HG03175 (cell line): ENCODE data around the gene ADGRE2.
"Not testable (repeated sequence)": the region's sequence is repeated elsewhere in the genome, so short reads cannot be mapped to it uniquely, and the experiment has no call there.

Source experiments
- ATAC-seq: cut with Tn5 transposase; IDR thresholded peaks from one replicate; pipeline ENCODE4 v1.9.1; 2021; ENCODE audit warnings: mild to moderate bottlenecking, moderate library complexity; ENCODE audit not compliant: unreplicated experiment

ADGRE2 gene

DNA sequence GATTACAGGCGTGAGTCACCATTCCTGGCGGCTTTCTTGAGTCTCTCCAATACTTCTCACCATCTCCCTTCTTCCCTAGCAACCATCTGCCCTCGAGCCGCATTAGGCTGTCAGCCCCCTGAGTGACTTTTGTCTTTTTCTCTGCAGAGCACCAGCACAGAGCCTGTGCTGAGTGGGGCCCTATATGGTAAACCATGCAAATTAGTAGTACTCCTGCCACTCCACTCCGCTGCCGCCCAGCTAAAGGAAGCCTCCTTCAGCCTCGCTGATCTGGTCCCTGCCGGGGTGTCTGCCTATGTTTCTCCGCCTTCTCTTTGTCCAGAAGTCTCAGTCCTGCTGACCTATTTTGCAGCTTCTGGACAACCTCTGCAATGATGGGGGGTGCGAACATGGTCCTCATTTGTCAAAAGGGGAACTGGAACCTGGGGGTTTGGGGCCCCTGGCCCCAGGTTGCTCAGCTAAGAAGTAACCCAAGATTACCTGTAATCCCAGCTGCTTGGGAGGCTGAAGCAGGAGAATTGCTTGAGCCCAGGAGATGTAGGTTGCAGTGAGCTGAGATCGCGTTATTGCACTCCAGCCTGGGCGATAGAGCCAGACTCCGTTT lies 2.4 kb upstream of the ADGRE2 start:
- not testable (repeated sequence) for ATAC-seq

DNA sequence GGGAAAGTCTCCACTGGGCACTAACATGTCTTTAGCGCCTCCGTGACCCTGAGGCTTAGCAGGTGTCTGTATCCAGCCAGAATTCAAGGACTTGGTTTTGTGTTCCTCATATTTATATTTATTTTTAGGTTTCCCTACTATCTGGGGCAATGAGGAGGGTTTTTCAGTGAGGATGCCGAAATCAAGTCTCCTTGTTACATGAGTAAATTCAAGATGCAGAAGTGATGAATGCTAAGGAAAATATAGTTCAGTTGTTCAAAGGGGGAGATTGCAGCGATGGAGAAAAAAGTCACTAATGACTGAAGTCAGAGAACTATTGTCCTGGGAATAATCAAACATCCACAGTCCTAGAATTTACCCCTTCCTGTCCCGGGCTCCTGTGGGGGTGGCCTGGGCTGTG lies 791 bp upstream of the ADGRE2 start:
- no peak for ATAC-seq

DNA sequence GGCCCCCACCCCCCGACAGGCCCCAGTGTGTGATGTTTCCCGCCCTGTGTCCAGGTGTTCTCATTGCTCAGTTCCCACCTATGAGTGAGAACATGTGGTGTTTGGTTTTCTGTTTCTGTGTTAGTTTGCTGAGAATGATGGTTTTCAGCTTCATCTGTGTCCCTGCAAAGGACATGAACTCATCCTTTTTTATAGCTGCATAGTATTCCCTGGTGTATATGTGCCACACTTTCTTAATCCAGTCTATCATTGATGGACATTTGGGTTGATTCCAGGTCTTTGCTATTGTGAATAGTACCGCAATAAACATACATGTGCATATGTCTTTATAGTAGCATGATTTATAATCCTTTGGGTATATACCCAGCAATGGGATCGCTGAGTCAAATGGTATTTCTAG lies 715 bp downstream of the ADGRE2 start:
- ATAC-seq: not testable (repeated sequence)

DNA sequence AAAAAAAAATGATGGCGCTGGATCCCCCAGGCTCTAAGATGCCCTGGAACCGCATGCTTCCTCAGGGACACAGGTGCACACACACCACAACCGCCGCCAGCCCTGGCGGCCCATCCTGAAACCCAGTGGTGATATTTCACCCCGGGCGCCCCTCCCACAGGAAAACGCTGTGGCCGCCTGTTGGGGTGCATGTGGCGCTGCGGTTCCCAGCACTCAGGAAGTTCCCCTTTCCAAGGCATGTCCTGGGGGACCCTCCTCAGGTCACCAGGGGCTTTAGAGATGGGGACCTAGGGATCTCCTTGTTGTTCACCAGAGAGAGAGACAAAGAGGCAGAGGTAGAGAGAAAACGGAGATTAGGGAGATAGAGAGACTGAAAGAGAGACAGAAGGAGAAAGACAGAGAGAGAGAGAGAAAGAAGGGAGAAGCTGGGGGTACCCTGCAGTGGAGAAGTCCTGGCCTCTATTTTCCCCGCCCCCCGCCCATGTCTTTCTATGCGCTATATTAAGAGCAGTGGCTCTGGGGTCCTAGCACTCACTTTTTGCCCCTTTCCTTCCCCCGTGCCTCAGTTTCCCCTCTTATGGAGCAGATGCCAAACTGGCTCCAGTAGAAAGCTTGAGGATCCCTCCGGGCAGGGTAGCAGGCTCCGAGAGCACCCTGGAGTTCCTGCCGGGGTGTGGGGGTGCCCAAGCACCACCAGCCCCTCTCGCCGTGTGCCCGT lies 2.3 kb downstream of the ADGRE2 start:
- ATAC-seq: no peak

DNA sequence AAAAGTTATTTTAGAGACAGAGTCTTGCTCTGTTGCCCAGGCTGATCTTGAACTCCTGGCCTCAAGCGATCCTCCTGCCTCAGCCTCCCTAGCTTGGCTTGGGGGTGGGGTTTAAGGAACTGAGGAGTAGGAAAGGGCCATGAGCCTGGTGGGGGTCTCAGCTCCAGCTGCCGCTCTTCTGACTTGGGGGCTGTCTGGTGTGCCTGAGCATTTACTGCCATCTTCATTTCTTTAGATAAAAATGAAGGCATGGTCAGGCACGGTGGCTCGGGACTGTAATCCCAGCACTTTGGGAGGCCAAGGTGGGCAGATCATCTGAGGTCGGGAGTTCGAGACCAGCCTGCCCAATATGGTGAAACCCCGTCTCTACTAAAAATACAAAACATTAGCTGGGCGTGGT lies 3.0 kb downstream of the ADGRE2 start:
- not testable (repeated sequence) for ATAC-seq

DNA sequence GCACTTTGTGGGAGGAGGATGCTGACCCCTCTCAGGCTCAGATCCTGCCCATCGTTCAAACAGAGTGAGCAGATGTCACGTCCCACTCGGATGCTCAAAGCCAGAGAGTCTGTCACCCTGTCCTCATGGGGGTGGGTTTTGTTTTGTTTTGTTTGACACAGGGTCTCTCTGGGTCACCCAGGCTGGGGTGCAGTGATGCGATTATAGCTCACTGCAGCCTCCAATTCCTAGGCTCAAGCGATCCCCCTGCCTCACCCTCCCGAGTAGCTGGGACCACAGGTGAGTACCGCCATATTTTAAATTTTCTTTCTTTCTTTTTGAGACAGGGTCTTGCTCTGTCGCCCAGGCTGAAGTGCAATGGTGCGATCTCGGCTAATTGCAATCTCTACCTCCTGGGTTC lies 4.0 kb downstream of the ADGRE2 start:
- ATAC-seq: no peak

DNA sequence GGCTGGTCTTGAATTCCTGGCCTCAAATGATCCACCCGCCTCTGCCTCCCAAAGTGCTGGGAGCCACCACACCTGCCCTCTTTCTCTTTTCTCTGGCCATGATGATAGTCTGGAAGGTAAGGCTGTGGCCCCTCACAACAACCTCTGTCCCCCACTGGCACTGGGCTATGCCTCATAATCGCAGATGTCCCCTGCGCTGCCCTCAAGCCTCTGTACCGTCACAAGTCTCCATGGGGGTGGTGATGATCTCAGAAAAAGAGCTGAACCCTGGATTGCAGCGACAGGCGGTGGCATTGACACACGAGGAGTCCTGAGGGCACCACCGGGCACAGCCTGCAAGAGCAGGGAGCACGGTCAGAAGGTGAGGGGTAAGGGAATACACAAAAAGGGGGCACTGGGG lies 4.6 kb downstream of the ADGRE2 start:
- ATAC-seq: not testable (repeated sequence)

DNA sequence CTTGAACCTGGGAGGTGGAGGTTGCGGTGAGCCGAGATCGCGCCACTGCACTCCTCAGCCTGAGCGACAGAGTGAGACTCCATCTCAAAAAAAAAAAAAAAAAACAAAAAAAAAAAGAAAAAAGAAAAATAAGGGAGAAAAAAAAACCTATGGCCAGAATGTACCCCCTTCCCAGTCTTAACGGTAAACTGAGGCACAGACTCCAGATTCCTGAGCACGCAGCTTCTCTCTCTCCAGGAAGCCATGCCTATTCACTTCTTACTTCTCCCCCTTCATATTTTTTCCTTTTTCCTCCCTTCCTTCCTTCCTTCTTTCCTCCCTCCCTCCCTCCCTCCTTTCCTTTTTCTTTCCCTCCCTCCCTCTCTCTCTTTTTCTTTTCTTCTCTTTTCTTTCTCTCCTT lies 5.4 kb downstream of the ADGRE2 start:
- ATAC-seq: no peak

DNA sequence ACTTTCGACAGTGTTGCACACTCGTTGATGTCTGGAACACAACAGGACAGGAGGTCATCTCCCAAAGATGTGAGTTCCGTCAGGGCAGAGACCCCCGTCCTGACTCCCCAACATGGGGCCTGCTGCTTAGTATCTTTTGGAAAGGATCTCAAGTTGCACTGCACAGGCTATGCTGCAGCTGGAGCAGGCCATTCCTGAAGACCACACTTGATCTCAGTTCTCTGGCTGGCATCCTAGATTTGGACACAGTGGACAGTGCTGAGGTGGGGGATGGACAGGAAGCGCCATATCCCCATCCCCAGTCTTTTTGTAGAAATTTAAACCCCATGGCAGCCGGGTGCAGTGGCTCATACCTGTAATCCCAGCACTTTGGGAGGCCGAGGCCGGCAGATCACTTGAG lies 5.9 kb downstream of the ADGRE2 start:
- ATAC-seq: no peak

DNA sequence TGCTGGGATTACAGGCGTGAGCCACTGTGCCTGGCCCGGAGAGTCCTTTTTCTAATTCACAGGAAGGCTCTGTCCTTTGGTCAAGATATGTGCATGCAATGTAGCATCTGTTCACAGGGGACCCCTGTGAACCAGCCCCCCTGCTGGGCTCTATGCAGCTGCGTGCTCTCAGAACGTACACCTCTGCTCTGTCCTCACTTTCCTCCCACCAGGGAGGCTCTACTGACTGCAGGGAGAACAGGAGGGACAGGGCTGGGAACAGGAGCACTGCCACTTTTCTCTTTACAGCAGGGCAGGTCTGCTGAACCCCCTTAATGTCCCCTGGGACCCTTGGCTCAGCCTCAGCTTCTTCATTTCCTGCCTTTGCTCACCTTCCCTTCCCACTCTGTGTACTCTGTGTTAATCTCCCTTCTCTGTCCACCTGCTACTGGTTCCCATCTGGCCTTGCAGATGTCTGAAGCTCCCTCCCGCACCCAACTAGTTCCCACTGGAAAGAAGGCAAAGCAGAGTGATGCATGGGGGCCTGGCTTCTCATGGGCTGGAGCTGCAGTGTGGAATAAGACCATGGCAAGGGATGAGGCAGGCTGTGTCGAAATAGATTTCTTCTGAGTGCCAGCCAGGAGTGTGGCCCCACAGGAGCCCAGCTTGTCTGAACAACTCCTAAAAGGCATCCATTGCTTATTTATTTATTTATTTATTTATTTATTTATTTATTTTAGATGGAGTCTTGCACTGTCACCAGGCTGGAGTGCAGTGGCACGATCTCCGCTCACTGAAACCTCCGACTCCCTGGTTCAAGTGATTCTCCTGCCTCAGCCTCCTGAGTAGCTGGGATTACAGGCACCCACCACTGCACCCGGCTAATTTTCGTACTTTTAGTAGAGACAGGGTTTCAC lies 7.2 kb downstream of the ADGRE2 start:
- ATAC-seq: no peak

DNA sequence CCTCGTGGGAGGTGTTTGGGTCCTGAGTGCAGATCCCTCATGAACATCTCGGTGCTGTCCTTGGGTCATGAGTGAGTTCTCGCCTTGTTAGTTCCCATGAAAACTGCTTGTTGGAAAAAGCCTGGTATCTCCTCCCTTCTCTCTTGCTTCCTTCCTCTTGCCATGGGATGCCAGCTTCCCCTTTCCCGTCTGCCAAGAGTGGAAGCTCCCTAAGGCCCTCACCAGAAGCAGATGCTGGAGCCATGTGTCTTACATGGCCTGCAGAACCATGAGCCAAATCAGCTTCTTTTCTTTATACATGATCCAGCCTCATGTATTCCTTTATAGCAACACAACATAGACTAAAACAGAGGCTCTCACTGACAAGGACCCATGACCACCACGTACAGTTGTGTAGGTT lies 8.2 kb downstream of the ADGRE2 start:
- no peak for ATAC-seq

DNA sequence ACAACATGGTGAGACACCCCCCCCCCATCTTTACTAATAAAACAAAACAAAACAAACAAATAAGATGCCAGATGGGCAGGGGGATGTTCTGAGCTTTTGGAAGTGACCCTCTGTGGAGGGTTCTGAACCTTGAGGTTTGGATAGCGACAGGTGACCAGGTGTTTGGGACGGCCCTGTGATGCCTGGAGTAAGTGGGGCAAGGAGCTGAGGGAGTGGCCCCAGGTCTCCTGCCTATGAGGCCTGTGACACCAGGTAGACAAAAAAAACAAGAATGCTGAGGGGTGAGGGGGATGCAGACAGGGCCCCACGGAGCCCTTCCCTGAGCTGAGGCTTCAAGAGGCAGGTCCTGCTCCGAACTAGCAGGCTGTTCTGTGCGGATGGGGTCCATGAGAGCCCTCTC lies 9.2 kb downstream of the ADGRE2 start:
- ATAC-seq: no peak

DNA sequence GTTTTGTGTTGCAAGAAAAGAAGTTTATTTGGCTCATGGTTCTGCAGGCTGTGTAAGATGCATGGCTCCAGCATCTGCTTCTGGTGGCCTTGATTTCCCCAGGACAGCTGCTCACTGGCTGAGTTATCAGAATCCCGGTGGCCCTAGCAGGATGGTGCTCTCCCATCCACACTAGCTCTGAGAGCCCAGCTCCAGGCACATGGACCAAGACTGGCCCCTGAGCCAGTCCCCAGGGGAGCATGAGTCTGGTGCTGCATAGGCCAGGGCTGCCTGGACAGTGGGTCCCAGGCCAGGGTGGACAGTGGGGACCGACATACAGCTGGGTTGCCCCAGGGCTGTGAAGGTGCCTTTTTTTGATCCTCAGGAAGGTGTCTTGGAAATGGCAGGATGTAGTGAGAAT lies 10.4 kb downstream of the ADGRE2 start:
- ATAC-seq: no peak

DNA sequence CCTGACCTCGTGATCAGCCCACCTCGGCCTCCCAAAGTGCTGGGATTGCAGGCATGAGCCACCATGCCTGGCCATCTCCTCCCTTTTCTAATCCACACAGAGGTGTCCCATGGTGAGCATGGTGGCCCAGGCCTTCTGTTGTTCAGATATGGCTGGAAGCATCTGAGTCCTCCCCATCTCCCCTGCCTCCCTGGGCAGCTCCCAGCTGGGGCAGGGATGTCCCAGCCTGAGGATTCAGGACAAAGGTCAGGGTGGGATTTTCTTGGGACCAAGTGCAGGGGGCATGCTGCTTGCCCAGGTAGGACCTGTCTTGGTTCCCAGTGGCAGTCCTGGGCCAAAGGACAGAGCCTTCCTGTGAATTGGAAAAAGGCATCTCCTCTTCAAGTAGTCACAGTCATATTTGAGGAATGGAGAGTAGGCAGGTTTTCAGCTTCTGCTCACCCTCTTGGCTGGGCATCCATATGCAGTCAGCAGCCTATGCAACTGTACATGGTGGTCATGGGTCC lies 10.8 kb downstream of the ADGRE2 start:
- ATAC-seq: no peak

DNA sequence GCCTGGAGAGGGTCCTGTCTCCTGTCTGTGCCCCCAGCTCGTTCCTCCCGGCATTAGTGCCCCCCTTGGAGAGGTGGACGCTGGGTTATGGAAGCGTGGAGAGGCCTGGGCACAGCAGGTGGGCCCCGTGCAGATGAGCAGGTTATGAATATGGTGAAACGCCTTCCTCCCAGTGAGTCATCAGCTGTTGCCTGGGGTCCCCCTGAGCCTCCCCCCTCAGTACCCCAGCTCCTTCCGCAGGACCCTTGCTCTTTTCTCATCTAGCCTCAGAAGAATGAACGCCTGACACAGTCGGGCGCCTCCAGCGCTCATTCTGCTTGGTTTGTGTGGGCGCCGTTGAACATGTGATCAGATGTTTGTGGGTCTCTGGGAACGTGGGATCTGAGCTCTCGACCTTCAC lies 12.5 kb downstream of the ADGRE2 start:
- ATAC-seq: not testable (repeated sequence)

DNA sequence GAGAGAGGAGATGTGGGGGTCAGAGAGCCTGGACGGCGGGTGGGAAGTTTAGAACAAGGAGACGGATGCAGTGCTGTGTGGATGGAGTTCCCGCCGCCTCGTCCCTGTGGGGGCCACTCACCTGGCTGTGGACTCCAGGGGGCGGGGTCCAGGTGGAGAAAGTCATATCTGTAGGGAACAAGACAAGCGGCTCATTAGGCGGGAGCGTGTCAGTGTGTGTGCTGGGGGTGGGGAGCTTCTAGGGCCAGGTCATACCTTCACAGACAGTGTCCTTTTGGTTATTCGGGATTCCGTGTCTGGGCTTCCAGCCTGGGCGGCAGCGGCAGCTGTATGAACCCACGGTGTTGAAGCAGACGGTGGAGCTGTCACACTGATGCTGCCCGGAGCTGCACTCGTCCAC lies 13.0 kb downstream of the ADGRE2 start:
- ATAC-seq: not testable (repeated sequence)

DNA sequence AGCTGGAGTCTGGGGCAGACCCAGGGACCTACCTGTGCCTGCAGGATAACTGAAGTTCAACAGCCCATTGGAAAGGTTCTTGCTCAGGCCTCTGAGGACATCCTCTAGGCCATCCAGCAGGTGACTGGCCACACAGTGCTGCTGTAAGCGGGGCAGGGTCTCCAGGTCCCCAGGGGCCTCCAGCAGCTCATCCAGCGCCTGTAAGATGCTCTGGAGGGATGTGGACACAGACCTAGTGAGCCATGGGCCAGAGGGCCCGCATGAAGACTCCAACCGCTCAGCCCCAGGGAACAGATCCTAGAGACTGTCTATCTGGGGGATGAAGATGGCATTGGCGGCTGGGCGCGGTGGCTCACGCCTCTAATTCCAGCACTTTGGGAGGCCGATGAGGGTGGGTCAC lies 14.0 kb downstream of the ADGRE2 start:
- no peak for ATAC-seq

DNA sequence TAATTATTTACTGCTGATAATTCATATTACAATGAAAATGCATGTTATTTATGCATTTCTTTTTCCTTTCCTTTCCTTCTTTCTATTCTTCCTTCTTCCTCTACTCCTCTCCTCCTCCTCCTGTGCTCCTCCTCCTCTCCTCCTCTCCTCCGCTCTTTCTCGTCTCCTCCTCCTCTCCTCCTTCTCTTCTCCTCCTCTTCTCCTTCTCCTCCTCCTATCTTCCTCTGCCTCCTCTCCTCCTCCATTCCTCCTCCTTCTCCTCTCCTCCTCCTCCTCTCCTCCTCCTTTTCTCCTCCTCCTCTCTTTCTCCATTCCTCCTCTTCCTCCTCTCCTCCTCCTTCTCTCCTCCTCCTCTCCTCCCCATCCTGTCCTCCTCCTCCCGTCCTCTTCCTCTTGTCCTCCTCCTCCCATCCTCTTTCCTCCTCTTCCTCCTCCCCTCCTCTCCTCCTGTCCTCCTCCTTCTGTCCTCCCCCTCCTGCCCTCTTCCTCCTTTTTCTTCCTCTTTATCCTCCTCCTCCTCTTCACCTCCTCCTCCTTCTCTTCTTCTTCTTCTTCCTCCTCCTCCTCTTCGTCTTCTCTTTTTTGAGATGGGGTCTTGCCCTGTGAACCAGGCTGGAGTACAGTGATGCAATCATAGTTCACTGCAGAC lies 14.7 kb downstream of the ADGRE2 start:
- no peak for ATAC-seq

DNA sequence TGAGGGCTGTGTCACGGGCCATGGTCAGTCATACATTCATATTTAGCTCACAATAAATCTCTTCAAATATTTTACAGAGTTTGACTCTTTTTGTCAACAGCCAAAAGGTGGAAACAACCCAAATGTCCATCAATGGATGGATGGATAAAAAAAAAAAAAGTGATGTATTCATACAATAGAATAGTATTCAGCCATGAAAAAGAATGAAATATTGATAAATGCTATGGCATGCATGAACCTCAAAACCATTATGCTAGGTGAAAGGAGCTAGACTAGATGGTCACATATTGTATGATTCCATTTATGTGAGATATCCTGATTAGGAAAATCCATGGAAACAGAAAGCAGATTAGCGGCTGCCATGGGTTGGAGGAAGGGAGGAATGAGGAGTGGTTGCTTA lies 16.2 kb downstream of the ADGRE2 start:
- ATAC-seq: no peak

DNA sequence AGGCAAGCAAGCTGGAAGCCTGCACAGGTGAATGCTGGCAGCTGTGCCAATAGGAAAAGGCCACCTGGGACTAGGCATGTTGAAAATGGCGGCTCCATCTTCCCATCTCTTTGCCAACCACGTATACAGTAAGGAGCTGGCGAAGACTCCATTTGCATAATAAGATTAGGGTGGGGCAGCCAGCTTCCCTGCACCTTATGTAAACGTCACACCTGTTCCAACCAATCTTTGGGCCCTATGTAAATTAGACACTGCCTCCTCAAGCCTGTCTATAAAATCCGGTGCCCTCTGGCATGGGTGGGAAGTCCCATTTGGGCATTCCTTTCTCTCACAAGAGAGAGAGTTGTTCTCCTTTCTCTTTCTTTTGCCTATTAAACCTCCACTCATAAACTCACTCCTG lies 16.8 kb downstream of the ADGRE2 start:
- ATAC-seq: no peak

DNA sequence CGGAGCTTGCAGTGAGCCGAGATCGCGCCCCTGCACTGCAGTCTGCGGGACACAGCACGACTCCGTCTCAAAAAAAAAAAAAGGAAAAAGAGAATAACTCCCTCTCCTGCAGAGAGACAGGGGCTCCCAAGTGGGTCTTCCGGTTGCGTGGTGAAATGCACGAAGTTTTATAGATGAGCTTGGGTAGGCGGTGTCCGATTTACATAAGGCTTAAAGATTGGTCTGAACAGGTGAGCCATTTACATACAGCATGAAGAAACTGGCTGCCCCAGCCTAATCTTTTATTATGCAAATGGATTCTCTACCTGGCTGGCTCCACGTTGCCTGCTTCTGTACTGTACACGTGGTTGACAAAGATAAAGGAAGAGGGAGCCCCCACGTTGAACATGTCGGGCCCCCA lies 19.5 kb downstream of the ADGRE2 start:
- no peak for ATAC-seq
